DMS 273 (cell line): ENCODE data around the gene NRBF2.
A peak's percentile ranks its signal among the peaks of the same experiment; 100 is the strongest.

ENCODE experiments used
- DNase-seq: peaks from one replicate; lab custom pipeline; 2025; ENCODE audit not compliant: unreplicated experiment; lab: John Stamatoyannopoulos, UW

NRBF2 gene

DNA sequence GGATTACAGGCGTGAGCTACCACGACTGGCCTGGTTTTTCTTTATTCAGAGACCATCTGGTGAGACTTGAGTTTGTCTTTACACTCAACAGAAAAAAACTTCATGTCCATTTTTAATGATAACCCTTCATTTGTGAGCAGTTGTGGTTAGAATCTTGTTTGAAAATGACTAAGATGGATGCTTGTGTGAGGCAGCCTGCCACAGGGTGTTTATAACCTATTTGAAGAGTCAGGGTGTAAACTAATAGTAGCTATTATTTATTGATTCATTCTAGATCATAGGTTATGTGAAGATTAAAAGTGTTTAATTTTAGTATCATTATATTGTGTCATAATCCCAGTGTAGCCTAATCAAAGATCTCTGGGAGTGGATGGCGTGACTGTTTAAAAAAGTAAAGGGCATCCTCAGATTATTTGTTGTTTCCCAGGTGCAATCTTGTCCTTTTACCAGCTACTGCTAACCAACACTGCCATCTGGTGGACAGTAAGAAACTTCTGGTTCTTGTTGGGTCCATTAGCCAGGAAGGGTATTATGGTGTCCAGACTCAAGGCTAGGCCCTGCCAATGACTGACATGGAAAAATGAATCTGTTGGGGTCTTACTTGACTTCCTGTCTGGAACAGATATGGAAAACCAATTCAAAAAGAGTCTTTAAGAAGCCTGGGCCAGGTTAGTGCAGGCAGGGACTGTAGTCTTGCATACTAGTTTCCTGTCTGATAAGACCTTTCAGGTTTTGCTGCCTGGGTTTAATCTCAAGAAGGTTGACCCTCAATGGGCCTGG lies 24.9 kb downstream of the NRBF2 start:
- peak; percentile 84 for DNase-seq

DNA sequence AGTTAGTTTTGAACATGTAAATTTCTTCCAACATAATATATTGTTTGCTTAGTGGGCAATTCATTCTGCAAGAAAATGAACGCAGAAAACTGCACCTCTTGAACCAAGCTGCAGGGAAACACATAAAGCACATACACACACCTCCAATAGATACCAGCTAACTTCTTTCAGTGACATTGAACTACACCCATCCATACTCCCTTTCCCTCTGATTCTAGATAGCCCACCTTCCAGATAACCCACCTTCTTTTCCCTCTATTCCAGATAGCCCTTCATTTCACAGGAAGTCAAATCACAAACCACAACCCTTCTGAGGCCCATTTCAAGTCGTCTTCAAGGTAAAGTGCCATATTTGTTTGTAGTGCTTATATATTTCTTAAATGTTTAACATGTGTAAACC lies 28.5 kb downstream of the NRBF2 start:
- DNase-seq = no peak

DNA sequence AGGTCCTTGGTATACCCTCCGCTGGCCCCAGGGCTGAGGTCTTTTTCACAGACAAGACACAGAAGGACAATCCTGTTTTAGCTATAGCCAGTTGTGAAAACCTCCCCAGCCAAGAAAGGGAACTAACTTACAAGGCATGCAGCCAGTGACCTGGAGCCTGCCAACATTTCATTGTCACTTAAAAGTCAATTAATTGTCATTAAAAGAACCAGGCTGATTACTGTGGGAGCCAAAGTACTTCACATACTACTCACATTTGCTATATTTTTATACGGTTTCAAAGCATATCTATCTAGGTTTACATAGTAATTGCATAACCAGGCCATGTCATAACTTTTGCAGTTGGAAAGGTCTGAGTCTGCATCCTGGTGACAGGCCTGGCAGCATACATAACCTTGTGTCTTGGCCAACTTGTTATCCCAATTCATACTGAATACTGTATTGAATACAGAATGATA lies 31.1 kb downstream of the NRBF2 start:
- no peak for DNase-seq

DNA sequence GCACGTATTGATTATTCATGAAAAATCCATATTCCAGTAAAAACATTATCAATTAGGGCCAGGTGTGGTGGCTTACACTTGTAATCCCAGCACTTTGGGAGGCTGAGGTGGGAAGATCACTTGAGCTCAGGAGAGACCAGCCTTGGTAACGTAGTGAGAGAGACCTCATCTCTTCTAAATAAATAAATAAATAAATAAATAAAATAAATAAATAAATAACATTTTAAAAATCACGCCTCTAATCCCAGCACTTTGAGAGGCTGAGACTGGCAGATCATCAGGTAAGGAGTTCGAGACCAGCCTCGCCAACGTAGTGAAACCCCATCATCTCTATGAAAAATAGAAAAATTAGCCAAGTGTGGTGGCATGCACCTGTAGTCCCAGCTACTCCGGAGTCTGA lies 32.1 kb downstream of the NRBF2 start:
- no peak for DNase-seq

DNA sequence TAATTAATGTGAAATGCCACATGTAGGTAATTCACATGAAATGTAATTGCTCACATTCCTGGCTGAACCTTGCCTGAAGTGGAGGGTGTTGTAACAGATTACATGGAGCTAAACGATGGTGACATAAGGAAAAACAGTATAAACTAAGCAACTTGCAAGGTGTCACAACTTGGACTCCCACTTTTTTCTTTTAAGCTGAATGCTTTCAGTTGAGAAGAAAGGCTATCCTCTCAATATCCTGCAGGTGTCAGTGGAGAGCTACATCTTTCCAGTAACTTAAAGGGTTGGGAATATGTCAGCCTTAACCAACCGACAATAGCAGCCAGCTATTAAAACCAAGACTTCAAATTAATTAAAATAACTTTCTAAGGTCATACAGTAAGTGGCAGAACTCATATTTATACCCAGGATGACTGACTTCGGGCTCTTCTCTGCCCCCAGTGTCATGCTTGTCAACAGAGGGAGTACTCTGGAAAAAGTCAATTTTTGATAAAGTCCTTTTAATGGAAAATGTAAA lies 33.7 kb downstream of the NRBF2 start:
- peak; percentile 77 for DNase-seq

DNA sequence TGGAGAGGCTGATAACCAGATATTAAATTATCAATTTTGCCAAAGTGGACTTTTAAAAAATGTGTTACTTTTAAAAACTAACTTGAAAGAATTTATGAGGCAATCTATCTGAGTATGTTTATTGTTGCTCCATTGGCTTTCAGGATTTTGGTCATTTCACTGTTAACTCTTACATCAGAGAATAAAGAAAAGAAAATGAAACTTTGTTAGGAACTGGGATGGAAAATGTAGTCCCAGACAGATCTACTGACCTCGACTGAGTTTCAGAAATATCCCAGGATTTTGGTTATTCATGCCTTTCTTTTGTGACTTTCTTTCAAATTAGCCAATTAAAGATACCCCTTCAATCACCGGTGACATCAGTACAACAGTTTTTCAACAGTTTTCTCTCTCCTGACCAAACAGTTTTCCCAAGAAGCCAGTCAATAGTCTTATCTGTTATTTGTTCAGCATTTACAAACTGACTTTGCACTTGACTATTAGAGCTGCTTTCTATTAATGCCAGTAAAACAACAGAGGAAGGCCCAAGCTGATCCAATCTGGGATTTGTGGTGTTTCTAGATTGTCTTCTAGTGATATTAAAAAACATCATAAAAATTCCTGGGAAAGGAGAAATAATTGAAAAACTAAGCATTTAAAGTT lies 35.8 kb downstream of the NRBF2 start:
- no peak for DNase-seq

DNA sequence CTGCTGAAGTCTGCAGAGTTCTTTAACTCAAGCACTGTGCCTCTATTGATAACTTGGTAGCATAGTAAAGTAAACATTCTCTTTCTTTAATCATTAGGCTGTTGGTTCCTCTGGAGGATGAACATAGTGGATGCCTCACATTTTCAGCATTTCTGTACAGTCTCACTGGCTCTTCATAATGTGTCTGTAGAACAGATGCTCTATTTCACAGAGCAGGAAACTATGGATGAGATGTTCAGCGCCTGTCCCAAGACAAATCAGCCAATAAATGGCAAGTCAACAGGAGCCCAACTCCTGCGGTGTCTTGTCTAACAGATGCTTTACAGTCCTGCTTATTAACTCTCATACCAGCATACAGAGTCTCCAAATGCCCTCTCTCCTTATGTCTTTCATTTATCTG lies 36.5 kb downstream of the NRBF2 start:
- no peak for DNase-seq

DNA sequence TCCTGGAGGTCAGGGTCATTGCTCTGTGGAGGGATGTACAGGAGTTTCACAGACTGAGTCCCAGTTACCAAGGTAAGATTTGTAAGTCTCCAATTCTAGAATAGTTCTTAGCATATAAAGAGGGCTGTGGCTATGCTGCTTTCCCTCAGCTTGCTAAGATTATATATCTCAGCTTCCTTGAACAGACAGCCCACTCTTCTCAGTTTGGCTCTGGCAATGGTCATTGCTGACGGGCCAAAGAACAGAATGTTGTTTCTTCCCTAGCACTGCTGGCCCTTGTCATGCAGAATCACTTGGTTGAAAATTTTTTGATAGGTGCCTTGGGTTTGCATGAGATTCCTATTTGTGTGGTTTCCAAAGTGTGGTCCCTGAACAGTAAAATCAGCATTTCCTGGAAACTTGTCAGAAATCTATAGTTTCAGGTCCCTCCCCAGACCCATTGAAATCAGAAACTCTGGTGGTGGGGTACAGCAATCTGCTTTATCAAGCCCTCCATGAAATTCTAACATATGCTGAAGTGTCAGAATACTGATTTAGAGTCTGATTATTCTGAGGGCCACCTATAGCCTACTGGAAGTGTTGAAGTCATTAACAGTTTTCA lies 38.2 kb downstream of the NRBF2 start:
- DNase-seq = no peak

DNA sequence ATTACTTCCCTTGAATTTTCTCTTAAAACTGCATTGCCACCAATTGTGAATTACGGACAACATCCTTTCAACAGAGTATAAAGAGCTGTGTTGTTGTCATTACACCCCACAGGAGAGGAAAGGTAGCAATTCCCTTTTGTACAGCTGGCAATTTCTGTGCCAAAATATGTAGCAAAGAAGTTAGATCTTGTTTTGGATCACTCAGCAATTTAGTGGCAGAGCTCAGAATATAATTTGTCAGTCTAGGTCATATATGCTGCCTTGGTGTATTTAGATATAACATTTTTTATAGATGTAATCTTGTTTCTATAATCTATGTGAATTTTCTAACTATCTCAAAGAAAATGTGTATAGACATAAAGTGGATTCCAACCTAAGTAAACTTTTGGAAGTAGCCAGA lies 38.8 kb downstream of the NRBF2 start:
- DNase-seq = no peak

DNA sequence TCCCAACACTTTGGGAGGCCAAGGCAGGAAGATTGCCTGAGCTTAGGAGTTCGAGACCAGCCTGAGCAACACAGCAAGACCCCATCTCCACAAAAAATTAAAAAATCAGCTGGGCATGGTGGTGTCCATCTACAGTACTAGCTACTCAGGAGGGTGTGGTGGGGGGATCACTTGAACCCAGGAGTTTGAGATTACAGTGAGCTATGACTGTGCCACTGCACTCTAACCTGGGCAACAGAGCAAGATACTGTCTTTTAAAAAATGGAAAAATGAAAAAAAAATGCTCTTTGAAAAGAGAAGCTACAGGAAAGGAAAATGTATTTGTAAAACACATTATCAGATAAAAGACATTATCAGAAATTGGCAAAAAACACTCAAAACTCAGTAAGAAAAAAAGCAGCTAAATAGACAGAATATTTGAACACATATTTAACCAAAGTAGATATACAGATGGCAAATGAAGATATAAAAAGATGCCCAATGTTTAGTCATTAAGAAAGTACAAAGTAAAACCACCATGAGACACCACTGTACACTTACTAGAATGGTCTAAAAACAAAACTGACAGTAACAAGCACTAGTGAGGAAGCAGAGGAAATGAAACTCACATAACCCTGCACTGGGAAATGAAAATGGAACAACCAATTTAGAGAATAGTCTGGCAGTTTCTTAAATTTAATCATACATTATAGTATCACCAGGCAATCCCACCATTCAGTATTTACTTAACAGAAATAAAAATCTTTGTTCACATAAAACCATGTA lies 40.5 kb downstream of the NRBF2 start:
- DNase-seq = no peak

DNA sequence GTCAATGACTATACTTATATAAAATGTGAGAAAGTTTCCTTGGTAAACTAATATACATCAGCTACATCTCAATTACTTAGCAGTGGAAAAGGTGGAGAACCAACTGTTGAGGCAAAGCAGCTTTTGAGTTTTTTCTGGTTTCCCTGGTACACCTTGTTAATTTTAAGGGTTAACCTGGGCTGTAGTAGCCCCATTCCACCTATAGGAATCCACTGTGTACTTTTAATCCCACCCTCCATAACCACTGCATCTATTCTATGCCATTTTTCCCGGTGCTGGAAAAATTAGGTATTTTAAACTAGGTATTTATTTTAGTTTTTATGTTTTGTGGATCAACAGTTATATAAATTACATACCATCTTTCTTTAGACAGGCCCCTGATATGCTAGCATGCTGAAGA lies 42.4 kb downstream of the NRBF2 start:
- DNase-seq = no peak

DNA sequence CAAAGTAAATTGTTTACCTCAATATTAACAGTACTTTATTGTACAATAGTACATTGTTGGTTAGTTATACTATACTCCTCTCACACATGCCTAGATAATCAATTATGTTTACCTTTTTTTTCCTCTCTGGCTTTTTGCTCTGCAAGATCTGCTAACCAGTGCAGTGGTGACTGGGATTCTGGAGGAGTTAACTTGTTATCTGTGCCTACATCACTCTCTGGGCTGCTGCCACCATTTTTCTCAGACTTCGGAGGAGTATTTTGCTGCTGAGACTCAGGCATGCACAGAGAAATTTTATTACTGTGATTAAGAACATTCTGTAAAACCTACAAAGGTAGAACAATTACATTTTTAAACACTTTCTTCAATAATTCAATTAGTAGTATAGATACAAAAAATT lies 59.7 kb downstream of the NRBF2 start:
- DNase-seq = no peak

DNA sequence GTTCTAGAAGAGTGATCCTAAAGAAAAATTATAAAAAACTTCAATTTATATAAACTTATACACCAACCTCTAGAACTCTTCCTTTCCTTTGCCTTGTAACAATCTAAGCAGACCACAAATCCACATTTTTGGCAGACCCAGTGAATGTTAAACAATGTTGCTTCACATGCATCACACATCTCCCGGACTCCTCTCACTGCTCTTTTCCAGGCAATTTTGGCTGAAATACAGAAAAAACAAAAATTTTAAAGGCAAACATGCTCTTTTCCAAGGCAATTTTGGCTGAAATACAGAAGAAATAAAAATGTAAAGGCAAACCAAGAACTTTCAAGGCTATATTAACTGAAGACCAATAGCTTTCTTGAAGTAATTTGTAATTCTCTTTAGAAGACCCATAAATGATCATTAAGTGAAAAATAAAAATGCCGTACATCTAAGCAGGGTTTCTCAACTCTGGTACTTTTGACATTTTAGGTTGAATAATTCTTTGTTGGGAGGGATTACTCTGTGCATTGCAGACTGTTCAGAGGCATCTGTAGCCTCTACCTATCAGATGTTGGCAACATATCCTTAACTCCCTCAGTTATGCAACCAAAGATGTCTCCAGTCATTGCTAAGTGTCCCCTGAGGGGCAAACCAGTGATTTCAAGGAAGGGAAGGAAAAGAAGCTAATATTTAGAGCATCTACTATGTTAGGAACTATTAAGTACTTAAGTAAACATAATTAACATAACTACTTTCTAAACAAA lies 64.4 kb downstream of the NRBF2 start:
- no peak for DNase-seq

DNA sequence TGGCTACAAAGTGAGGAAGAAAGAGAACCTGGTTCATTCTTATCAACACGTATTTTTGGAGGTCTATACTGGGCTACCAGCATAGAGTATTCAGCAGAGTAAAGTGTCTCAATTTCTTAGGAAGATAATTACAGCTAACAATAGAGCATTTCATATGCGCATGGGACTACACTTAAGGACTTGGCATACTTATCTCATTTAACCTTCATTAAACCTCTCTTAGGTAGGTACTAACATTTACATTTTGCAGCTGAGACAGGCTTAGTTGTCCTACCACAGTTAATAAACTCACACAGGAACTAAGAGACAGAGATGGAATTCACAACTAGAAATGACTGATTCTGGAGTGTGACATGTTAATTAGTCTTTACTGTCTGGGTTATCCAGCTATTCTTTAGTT lies 66.6 kb downstream of the NRBF2 start:
- no peak for DNase-seq

DNA sequence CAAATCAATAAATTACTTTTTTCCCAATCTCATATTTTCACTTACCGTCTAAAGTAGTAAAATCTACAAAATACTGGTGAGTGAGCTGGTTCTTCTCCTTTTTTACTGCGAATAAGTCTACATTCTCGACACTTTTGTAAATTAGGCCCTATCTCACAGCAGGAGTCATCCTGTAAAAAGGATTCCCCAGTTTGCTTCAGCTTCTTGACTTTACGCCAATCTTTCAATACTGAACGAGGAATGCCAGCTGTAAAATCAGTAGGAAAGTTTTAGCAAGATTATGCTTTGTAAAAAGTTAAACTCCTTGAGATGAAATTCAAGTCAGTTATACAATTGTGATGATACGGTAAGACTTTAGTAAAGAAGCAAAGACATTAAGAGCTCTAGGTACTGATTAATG lies 67.3 kb downstream of the NRBF2 start:
- no peak for DNase-seq

DNA sequence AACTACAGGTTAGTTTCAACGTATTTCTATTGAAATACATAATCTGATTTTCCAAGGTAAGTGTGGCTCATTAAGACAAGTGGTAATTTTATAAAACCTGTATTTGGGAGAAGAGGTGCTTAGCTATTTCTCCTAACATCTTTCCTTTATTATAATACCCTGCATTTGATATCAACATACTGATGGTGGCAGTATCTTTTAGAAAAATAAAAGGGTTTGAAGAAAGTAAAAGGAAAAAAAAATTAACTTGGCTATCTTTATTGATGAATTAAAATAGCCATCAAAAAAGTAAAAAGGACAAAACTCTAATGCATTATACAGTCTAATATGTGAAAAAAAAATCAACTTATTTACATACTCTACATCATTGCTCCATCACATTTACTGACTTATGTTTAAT lies 68.0 kb downstream of the NRBF2 start:
- DNase-seq = no peak
